ENCODE data around the gene CPNE4. TPM values are rescaled to one million over a fixed set of nuclear protein-coding genes. Genes with fewer than 3 reads are reported as not detected.

CPNE4 gene
- total RNA-seq, 2 donors from 2014 or later, result 0.31 to 28.0 TPM

- Histone ChIP-seq H3K27ac (no peak overlapping the region), H3K27me3 (no peaks in the 10 kb centered on the region), H3K9me3 (no peaks in the 10 kb centered on the region), H3K36me3 (no peaks in the 10 kb centered on the region), H3K4me1 (peaks cover 0 to 4% of the 10 kb centered on the region in 2 donors), H3K4me3 (no peak overlapping the region)
- TF ChIP-seq CTCF (IDR thresholded peaks at IDR 0.05), result no peak
- DNase-seq (ENCODE audit: low spot score), result no peak
These were observed 437.0 kb downstream of the CPNE4 start for GRCh38 chr3:131597816-131598215.

- H3K27me3 ChIP-seq, result no peaks in the 10 kb centered on the region
- no peak overlapping the region for H3K27ac ChIP-seq
- no peaks in the 10 kb centered on the region for H3K36me3 ChIP-seq
- no peaks in the 10 kb centered on the region for H3K9me3 ChIP-seq
- no peak overlapping the region for H3K4me3 ChIP-seq
- TF ChIP-seq CTCF (IDR thresholded peaks at IDR 0.05), result no peak
- H3K4me1 ChIP-seq, result no peaks in the 10 kb centered on the region
- DNase-seq (ENCODE audit: low spot score), result no peak
These were observed 437.9 kb downstream of the CPNE4 start for GRCh38 chr3:131596884-131597283.

GRCh38 chr3:131591394-131592014 lies 443.3 kb downstream of the CPNE4 start:
- no peaks in the 10 kb centered on the region for H3K9me3 ChIP-seq
- H3K27me3 ChIP-seq, result no peaks in the 10 kb centered on the region
- no peak for DNase-seq (ENCODE audit: low spot score)
- H3K27ac ChIP-seq, result no peak overlapping the region
- H3K4me3 ChIP-seq, result no peak overlapping the region
- TF ChIP-seq CTCF (IDR thresholded peaks at IDR 0.05), result no peak
- no peaks in the 10 kb centered on the region for H3K36me3 ChIP-seq
- no peaks in the 10 kb centered on the region for H3K4me1 ChIP-seq

GRCh38 chr3:131586277-131586676 lies 448.5 kb downstream of the CPNE4 start:
- no peak overlapping the region for H3K27ac ChIP-seq
- no peaks in the 10 kb centered on the region for H3K9me3 ChIP-seq
- TF ChIP-seq CTCF (IDR thresholded peaks at IDR 0.05), result no peak
- DNase-seq (ENCODE audit: low spot score), result no peak
- no peak overlapping the region for H3K4me3 ChIP-seq
- no peaks in the 10 kb centered on the region for H3K36me3 ChIP-seq
- no peaks in the 10 kb centered on the region for H3K4me1 ChIP-seq
- no peaks in the 10 kb centered on the region for H3K27me3 ChIP-seq

GRCh38 chr3:131582438-131582837 lies 452.4 kb downstream of the CPNE4 start:
- no peak for DNase-seq (ENCODE audit: low spot score)
- no peaks in the 10 kb centered on the region for H3K36me3 ChIP-seq
- no peak overlapping the region for H3K27ac ChIP-seq
- H3K4me3 ChIP-seq, result no peak overlapping the region
- no peak for TF ChIP-seq CTCF (IDR thresholded peaks at IDR 0.05)
- no peaks in the 10 kb centered on the region for H3K4me1 ChIP-seq
- no peaks in the 10 kb centered on the region for H3K9me3 ChIP-seq
- no peaks in the 10 kb centered on the region for H3K27me3 ChIP-seq

- Histone ChIP-seq H3K36me3 (no peaks in the 10 kb centered on the region), H3K4me3 (no peak overlapping the region), H3K4me1 (no peaks in the 10 kb centered on the region), H3K27me3 (no peaks in the 10 kb centered on the region), H3K27ac (no peak overlapping the region), H3K9me3 (no peaks in the 10 kb centered on the region)
- no peak for DNase-seq (ENCODE audit: low spot score)
- no peak for TF ChIP-seq CTCF (IDR thresholded peaks at IDR 0.05)
These were observed 466.4 kb downstream of the CPNE4 start for GRCh38 chr3:131568460-131568859.
